HCT116 (cell line): ENCODE data around the gene NTN4. TPM values are rescaled to one million over a fixed set of nuclear protein-coding genes. Genes with fewer than 3 reads are reported as not detected.

Experiments used
- ATAC-seq: fragments of 200-7000 bp; cut with Tn5 transposase; 2 replicates; pipeline ENCODE4 v1.9.1; 2020; ENCODE audit warnings: mild to moderate bottlenecking, moderate library complexity
- BruUV-seq: library from RNA; stranded (reverse); fragments of 400-500 nt; replicated peaks from 2 replicates; lab custom pipeline; 2021; lab: Mats Ljungman, UMichigan
- CTCF ChIA-PET: fragments of 300-600 bp; sonication (Branson Sonifier 250); formaldehyde crosslinking; loops from one replicate; lab custom pipeline; 2021; ENCODE audit warnings: antibody characterized with exemption; lab: Charles Lee
- POLR2A ChIA-PET: fragments of 300-600, 350-600 bp; sonication (Branson Sonifier 250); formaldehyde crosslinking; loops from one replicate; lab custom pipeline; 2021; ENCODE audit warnings: antibody characterized with exemption; lab: Charles Lee
- RAD21 ChIA-PET, 2 experiments: fragments of 300-600 bp; sonication (Branson Sonifier 250); formaldehyde crosslinking; loops; one replicate each; lab custom pipeline; 2023; ENCODE audit warnings: low total read pairs in 2 of 2; ENCODE audit not compliant: uncharacterized antibody in 2 of 2, unreplicated experiment in 2 of 2, low non-redundant PET in 1 of 2; lab: Charles Lee
- DNase-seq: peaks from one replicate; pipeline ENCODE4 v3.0.0-alpha.2; 2010; ENCODE audit warnings: low read depth, low spot score
- H2AFZ ChIP-seq: fragments of 200-600 bp; shearing (Covaris generic), sonication (generic); 2 replicates; pipeline ENCODE4 v1.6.1; 2017; ENCODE audit warnings: low read depth, mixed run types, mixed read lengths, antibody characterized with exemption, low read length; ENCODE audit not compliant: poor library complexity, severe bottlenecking
- H3K27ac ChIP-seq: 2 replicates; pipeline ENCODE4 v1.5.1; 2012; ENCODE audit warnings: low read depth, low read length
- H3K27me3 ChIP-seq: fragments of 200-600 bp; sonication (generic); 2 replicates; pipeline ENCODE4 v1.6.1; 2016; ENCODE audit warnings: mixed run types, low read length, mixed read lengths; ENCODE audit not compliant: insufficient read depth
- H3K36me3 ChIP-seq, 2 experiments: fragments of 200-500 bp in 1 of 2; fragments of 200-600 bp in 1 of 2; sonication (Bioruptor generic) in 1 of 2; sonication (generic) in 1 of 2; 2 replicates each; pipeline versions ENCODE4 v1.5.1 to v1.6.1; 2014 to 2016; ENCODE audit warnings: low read length in 2 of 2, inconsistent platforms in 1 of 2, mixed read lengths in 1 of 2, mixed run types in 1 of 2; ENCODE audit not compliant: insufficient read depth in 2 of 2, control insufficient read depth in 1 of 2
- H3K4me1 ChIP-seq, 2 experiments: fragments of 200-600 bp in 1 of 2; sonication (generic) in 1 of 2; 2 replicates each; pipeline versions ENCODE4 v1.5.1 to v1.6.1; 2012 to 2017; ENCODE audit warnings: low read length in 2 of 2, inconsistent platforms in 1 of 2, mild to moderate bottlenecking in 1 of 2, mixed read lengths in 1 of 2, mixed run types in 1 of 2, moderate library complexity in 1 of 2; ENCODE audit not compliant: insufficient read depth in 2 of 2, control insufficient read depth in 1 of 2
- H3K4me2 ChIP-seq: fragments of 200-600 bp; sonication (generic); 2 replicates; pipeline ENCODE4 v1.6.1; 2017; ENCODE audit warnings: mixed run types, low read length, mixed read lengths
- H3K4me3 ChIP-seq, 2 experiments: fragments of 200-600 bp in 1 of 2; sonication (generic) in 1 of 2; replicated peaks in 1 of 2; 2 replicates each; pipeline ENCODE4 v1.5.1; 2011 to 2016; ENCODE audit warnings: low read length in 2 of 2, control low read depth in 1 of 2, low read depth in 1 of 2, mild to moderate bottlenecking in 1 of 2, mixed read lengths in 1 of 2, mixed run types in 1 of 2
- H3K79me2 ChIP-seq: fragments of 200-600 bp; sonication (generic); 2 replicates; pipeline ENCODE4 v1.6.1; 2017; ENCODE audit warnings: mild to moderate bottlenecking, mixed run types, low read length, moderate library complexity, mixed read lengths; ENCODE audit not compliant: insufficient read depth
- H3K9ac ChIP-seq: fragments of 200-600 bp; sonication (generic); 2 replicates; pipeline ENCODE4 v1.6.1; 2016; ENCODE audit warnings: low read length, mixed read lengths
- H3K9me2 ChIP-seq: fragments of 200-600 bp; sonication (generic), shearing (Covaris generic); 2 replicates; pipeline ENCODE4 v1.6.1; 2017; ENCODE audit warnings: mixed run types, mild to moderate bottlenecking, moderate library complexity; ENCODE audit not compliant: insufficient read depth
- H3K9me3 ChIP-seq, 2 experiments: fragments of 200-500 bp in 1 of 2; fragments of 200-600 bp in 1 of 2; sonication (Bioruptor generic) in 1 of 2; sonication (generic) in 1 of 2; 2 replicates each; pipeline ENCODE4 v1.6.1; 2014 to 2017; ENCODE audit warnings: low read length in 2 of 2, mixed read lengths in 2 of 2, inconsistent platforms in 1 of 2, low read depth in 1 of 2, mild to moderate bottlenecking in 1 of 2, mixed run types in 1 of 2, moderate library complexity in 1 of 2; ENCODE audit not compliant: control insufficient read depth in 1 of 2, insufficient read depth in 1 of 2
- H4K20me1 ChIP-seq: fragments of 200-600 bp; sonication (generic), shearing (Covaris generic); 2 replicates; pipeline ENCODE4 v1.6.1; 2017; ENCODE audit warnings: mixed run types, mild to moderate bottlenecking, moderate library complexity; ENCODE audit not compliant: insufficient read depth
- CBX3 ChIP-seq: IDR thresholded peaks from 2 replicates; pipeline ENCODE4 v1.6.1; 2012; ENCODE audit warnings: low read depth
- EGR1 ChIP-seq: IDR thresholded peaks from 2 replicates; pipeline ENCODE4 v1.6.1; 2012; ENCODE audit warnings: low read depth
- ELF1 ChIP-seq: IDR thresholded peaks from 2 replicates; pipeline ENCODE4 v1.6.1; 2012; ENCODE audit warnings: low read depth, borderline replicate concordance
- EZH2 ChIP-seq: fragments of 200-600 bp; sonication (generic); IDR thresholded peaks from 2 replicates; pipeline ENCODE4 v1.6.1; 2017; ENCODE audit warnings: antibody characterized with exemption, mixed run types
- EZH2phosphoT487 ChIP-seq: fragments of 200-600 bp; IDR thresholded peaks from 2 replicates; pipeline ENCODE4 v1.6.1; 2018; ENCODE audit warnings: antibody characterized with exemption, borderline replicate concordance
- JUND ChIP-seq: IDR thresholded peaks from 2 replicates; pipeline ENCODE4 v1.6.1; 2012
- MAX ChIP-seq: IDR thresholded peaks from 2 replicates; pipeline ENCODE4 v1.6.1; 2012
- POLR2A ChIP-seq: IDR thresholded peaks from 2 replicates; pipeline ENCODE4 v1.7.0; 2011; ENCODE audit warnings: borderline replicate concordance; ENCODE audit not compliant: insufficient read depth, insufficient read length; ENCODE audit errors: extremely low read depth
- RAD21 ChIP-seq: IDR thresholded peaks from 2 replicates; pipeline ENCODE4 v1.6.1; 2012; ENCODE audit warnings: low read depth, mild to moderate bottlenecking
- SRF ChIP-seq: IDR thresholded peaks from 2 replicates; pipeline ENCODE4 v1.6.1; 2012; ENCODE audit warnings: low read depth
- TCF7L2 ChIP-seq: IDR thresholded peaks from 2 replicates; pipeline ENCODE4 v1.7.0; 2011; ENCODE audit warnings: borderline replicate concordance, inconsistent platforms; ENCODE audit not compliant: insufficient read depth, insufficient read length; ENCODE audit errors: extremely low read depth
- YY1 ChIP-seq: IDR thresholded peaks from 2 replicates; pipeline ENCODE4 v1.6.1; 2011; ENCODE audit warnings: low read length, low read depth, moderate library complexity, mild to moderate bottlenecking; ENCODE audit not compliant: insufficient replicate concordance; ENCODE audit errors: extremely low read depth
- ZFX ChIP-seq: fragments of 450-650 bp; IDR thresholded peaks from 2 replicates; pipeline ENCODE4 v1.6.1; 2017
- intact Hi-C: fragments of 100-400 bp; cut with micrococcal nuclease; formaldehyde crosslinking; loops from 2 replicates; pipeline ENCODE4 v1.10.0; 2022
- total RNA-seq: library from RNA; stranded (reverse); gene quantifications from one replicate; pipeline ENCODE4 v1.2.1, GENCODE V29; 2021; ENCODE audit not compliant: unreplicated experiment
- TF ChIP-seq, protein P1 (sequence below): IDR thresholded peaks from 2 replicates; pipeline ENCODE4 v1.6.1; 2012; ENCODE audit warnings: low read depth
- TF ChIP-seq, protein P2 (sequence below), 3 experiments: fragments of 200-600 bp in 1 of 3; sonication (generic) in 1 of 3; IDR thresholded peaks in 2 of 3; conservative IDR thresholded peaks in 1 of 3; 2 replicates each; pipeline ENCODE4 v1.5.1; 2012 to 2017; ENCODE audit warnings: low read depth in 2 of 3, low read length in 2 of 3, antibody characterized with exemption in 1 of 3, borderline replicate concordance in 1 of 3, control low read depth in 1 of 3, mild to moderate bottlenecking in 1 of 3, mixed read lengths in 1 of 3, mixed run types in 1 of 3, moderate library complexity in 1 of 3; ENCODE audit not compliant: insufficient read depth in 1 of 3

Gene NTN4
- total RNA-seq, 1 experiment from 2014 or later = 4.3 TPM

DNA sequence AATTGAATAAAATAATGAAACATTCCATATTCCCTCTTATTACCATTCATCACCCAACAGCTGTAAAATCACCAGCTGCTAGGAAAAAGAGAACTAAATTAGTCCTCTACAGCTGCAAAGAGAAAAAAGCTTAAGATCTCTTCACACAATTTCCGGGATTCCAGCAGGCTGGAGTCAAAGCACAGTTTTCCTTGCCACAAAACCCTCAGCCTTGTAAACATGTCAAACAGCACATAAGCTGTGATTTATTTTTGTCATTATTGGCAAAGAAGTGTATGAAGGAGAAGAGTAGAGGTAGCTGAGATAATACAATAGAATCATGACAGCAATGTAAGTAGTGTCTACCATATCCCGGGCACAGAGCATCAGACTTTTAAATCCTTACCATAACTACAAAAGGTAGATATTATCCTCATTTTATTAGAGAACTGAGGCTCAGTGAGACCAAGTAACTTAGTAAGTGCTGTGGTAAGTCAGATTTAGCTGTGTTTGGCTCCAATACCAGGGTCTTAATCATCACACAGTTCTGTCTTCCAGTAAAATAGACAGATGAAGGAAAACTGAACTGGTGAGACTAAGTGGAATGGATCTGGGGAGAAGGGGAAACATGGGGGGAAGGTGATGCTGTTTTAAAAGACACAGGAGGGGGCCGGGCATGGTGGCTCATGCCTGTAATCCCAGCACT, 57.3 kb downstream of the NTN4 start:
- DNase-seq = no peak
- ATAC-seq = no peak

More for the DNA sequence above, 57.3 kb downstream of the NTN4 start:
- Histone ChIP-seq H2AFZ (no peak overlapping the region), H3K36me3 (no peaks in the 10 kb centered on the region), H3K27ac (no peak overlapping the region), H3K27me3 (no peaks in the 10 kb centered on the region), H3K9me3 (no peaks in the 10 kb centered on the region), H4K20me1 (no peaks in the 10 kb centered on the region), H3K9me2 (no peaks in the 10 kb centered on the region), H3K9ac (no peak overlapping the region), H3K4me2 (no peak overlapping the region), H3K79me2 (no peaks in the 10 kb centered on the region), H3K4me1 (no peaks in the 10 kb centered on the region), H3K4me3 (no peak overlapping the region)
- CTCF ChIA-PET = no interaction called here
- POLR2A ChIA-PET = no interaction called here
- intact Hi-C loops = no loop called here
- BruUV-seq = no TSS peak
- RAD21 ChIA-PET = no interaction called here
- TF ChIP-seq ZFX (no peak), SRF (no peak), CBX3 (no peak), MAX (no peak), EZH2phosphoT487 (no peak), RAD21 (no peak), POLR2A (no peak), EZH2 (no peak), JUND (no peak), TCF7L2 (no peak), ELF1 (no peak), EGR1 (no peak), YY1 (no peak)
- TF ChIP-seq, protein P1, sequence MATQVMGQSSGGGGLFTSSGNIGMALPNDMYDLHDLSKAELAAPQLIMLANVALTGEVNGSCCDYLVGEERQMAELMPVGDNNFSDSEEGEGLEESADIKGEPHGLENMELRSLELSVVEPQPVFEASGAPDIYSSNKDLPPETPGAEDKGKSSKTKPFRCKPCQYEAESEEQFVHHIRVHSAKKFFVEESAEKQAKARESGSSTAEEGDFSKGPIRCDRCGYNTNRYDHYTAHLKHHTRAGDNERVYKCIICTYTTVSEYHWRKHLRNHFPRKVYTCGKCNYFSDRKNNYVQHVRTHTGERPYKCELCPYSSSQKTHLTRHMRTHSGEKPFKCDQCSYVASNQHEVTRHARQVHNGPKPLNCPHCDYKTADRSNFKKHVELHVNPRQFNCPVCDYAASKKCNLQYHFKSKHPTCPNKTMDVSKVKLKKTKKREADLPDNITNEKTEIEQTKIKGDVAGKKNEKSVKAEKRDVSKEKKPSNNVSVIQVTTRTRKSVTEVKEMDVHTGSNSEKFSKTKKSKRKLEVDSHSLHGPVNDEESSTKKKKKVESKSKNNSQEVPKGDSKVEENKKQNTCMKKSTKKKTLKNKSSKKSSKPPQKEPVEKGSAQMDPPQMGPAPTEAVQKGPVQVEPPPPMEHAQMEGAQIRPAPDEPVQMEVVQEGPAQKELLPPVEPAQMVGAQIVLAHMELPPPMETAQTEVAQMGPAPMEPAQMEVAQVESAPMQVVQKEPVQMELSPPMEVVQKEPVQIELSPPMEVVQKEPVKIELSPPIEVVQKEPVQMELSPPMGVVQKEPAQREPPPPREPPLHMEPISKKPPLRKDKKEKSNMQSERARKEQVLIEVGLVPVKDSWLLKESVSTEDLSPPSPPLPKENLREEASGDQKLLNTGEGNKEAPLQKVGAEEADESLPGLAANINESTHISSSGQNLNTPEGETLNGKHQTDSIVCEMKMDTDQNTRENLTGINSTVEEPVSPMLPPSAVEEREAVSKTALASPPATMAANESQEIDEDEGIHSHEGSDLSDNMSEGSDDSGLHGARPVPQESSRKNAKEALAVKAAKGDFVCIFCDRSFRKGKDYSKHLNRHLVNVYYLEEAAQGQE = no peak
- TF ChIP-seq, protein P2, sequence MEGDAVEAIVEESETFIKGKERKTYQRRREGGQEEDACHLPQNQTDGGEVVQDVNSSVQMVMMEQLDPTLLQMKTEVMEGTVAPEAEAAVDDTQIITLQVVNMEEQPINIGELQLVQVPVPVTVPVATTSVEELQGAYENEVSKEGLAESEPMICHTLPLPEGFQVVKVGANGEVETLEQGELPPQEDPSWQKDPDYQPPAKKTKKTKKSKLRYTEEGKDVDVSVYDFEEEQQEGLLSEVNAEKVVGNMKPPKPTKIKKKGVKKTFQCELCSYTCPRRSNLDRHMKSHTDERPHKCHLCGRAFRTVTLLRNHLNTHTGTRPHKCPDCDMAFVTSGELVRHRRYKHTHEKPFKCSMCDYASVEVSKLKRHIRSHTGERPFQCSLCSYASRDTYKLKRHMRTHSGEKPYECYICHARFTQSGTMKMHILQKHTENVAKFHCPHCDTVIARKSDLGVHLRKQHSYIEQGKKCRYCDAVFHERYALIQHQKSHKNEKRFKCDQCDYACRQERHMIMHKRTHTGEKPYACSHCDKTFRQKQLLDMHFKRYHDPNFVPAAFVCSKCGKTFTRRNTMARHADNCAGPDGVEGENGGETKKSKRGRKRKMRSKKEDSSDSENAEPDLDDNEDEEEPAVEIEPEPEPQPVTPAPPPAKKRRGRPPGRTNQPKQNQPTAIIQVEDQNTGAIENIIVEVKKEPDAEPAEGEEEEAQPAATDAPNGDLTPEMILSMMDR (IDR thresholded peaks at IDR 0.05 in 2 of 3, conservative IDR thresholded peaks at IDR 0.05 in 1 of 3; ENCODE audit: borderline replicate concordance in 1 of 3, insufficient read depth in 1 of 3, low read depth in 2 of 3, low read length in 2 of 3) = no peak
